ENCODE measurements around the gene RAB5B. TPM values are rescaled to one million over a fixed set of nuclear protein-coding genes. Genes with fewer than 3 reads are reported as not detected.
A peak's percentile ranks its signal among the peaks of the same experiment; 100 is the strongest.

RAB5B gene
- total and polyA plus RNA-seq, 2 donors from 2014 or later = 72.5 to 112 TPM

GRCh38 chr12:56004211-56004610 is 30.3 kb downstream of the RAB5B start:
- no peak overlapping the region for H3K4me3 ChIP-seq (ENCODE audit: low read length in 3 of 3)
- DNase-seq = no peak
- H3K9ac ChIP-seq (ENCODE audit: low read length in 3 of 3) = no peak overlapping the region
- H3K27me3 ChIP-seq (ENCODE audit: control insufficient read depth, insufficient read depth, low read length) = no peaks in the 10 kb centered on the region
- peaks cover 0 to 16% (median 10%) of the 10 kb centered on the region in 3 donors for H3K4me1 ChIP-seq (ENCODE audit: control insufficient read depth in 2 of 3, insufficient read depth in 2 of 3, low read depth in 1 of 3, low read length in 3 of 3)
- H3K36me3 ChIP-seq (ENCODE audit: control insufficient read depth in 2 of 3, insufficient read depth in 3 of 3, low read length in 3 of 3) = peaks cover 0 to 13% (median 9%) of the 10 kb centered on the region in 3 donors
- no peak for TF ChIP-seq CTCF (IDR thresholded peaks at IDR 0.05; ENCODE audit: borderline replicate concordance, extremely low read depth, insufficient read depth)
- no peak for FAIRE-seq
- intact Hi-C loops (cut with DNase I) = no loop called here
- H3K9me3 ChIP-seq (ENCODE audit: control insufficient read depth in 2 of 3, insufficient read depth in 1 of 3, low read length in 3 of 3) = no peaks in the 10 kb centered on the region
- H3K27ac ChIP-seq (ENCODE audit: low read depth in 2 of 2, low read length in 2 of 2) = no peak overlapping the region

GRCh38 chr12:56007564-56008559 is 34.0 kb downstream of the RAB5B start:
- intact Hi-C loops (cut with DNase I) = no loop called here
- no peak for FAIRE-seq
- peak overlapping the region; percentile 87 to 92 for H3K27ac ChIP-seq (ENCODE audit: low read depth in 2 of 2, low read length in 2 of 2)

GRCh38 chr12:56010111-56010570 is 36.3 kb downstream of the RAB5B start:
- H3K27ac ChIP-seq (ENCODE audit: low read depth in 2 of 2, low read length in 2 of 2) = no peak overlapping the region
- H3K4me1 ChIP-seq (ENCODE audit: control insufficient read depth in 2 of 3, insufficient read depth in 2 of 3, low read depth in 1 of 3, low read length in 3 of 3) = peaks cover 0 to 13% (median 11%) of the 10 kb centered on the region in 3 donors
- H3K9ac ChIP-seq (ENCODE audit: low read length in 3 of 3) = no peak overlapping the region
- H3K36me3 ChIP-seq (ENCODE audit: control insufficient read depth in 2 of 3, insufficient read depth in 3 of 3, low read length in 3 of 3) = no peaks in the 10 kb centered on the region
- no peak overlapping the region for H3K4me3 ChIP-seq (ENCODE audit: low read length in 3 of 3)
- DNase-seq = no peak
- no peaks in the 10 kb centered on the region for H3K27me3 ChIP-seq (ENCODE audit: control insufficient read depth, insufficient read depth, low read length)
- intact Hi-C loops (cut with DNase I) = no loop called here
- H3K9me3 ChIP-seq (ENCODE audit: control insufficient read depth in 2 of 3, insufficient read depth in 1 of 3, low read length in 3 of 3) = no peaks in the 10 kb centered on the region
- FAIRE-seq = no peak
- no peak for TF ChIP-seq CTCF (IDR thresholded peaks at IDR 0.05; ENCODE audit: borderline replicate concordance, extremely low read depth, insufficient read depth)

More at GRCh38 chr12:56007564-56008559, 34.0 kb downstream of the RAB5B start:
- TF ChIP-seq CTCF (IDR thresholded peaks at IDR 0.05; ENCODE audit: borderline replicate concordance, extremely low read depth, insufficient read depth) = no peak
- peaks cover 0 to 10% (median 9%) of the 10 kb centered on the region in 3 donors for H3K36me3 ChIP-seq (ENCODE audit: control insufficient read depth in 2 of 3, insufficient read depth in 3 of 3, low read length in 3 of 3)
- peaks cover 0 to 5% (median 2%) of the 10 kb centered on the region in 3 donors for H3K4me1 ChIP-seq (ENCODE audit: control insufficient read depth in 2 of 3, insufficient read depth in 2 of 3, low read depth in 1 of 3, low read length in 3 of 3)
- peak overlapping the region; percentile 2 to 77 (median 68) for H3K9ac ChIP-seq (ENCODE audit: low read length in 3 of 3)
- no peaks in the 10 kb centered on the region for H3K9me3 ChIP-seq (ENCODE audit: control insufficient read depth in 2 of 3, insufficient read depth in 1 of 3, low read length in 3 of 3)
- DNase-seq = peak; percentile 84 to 95 (median 89)
- no peaks in the 10 kb centered on the region for H3K27me3 ChIP-seq (ENCODE audit: control insufficient read depth, insufficient read depth, low read length)
- peak overlapping the region; percentile 47 to 75 (median 74) for H3K4me3 ChIP-seq (ENCODE audit: low read length in 3 of 3)

All from kidney (tissue), 14 donors.